IPS-NIHi7 (cell line): ENCODE data around the gene PTER.

Experiments
- DNase-seq: peaks from one replicate; pipeline ENCODE4 v3.0.0; 2012; ENCODE audit warnings: mixed read lengths; ENCODE audit errors: extremely low spot score

PTER gene

GRCh38 chr10:16470747-16471146, 33.9 kb downstream of the PTER start:
- DNase-seq = no peak

DNA sequence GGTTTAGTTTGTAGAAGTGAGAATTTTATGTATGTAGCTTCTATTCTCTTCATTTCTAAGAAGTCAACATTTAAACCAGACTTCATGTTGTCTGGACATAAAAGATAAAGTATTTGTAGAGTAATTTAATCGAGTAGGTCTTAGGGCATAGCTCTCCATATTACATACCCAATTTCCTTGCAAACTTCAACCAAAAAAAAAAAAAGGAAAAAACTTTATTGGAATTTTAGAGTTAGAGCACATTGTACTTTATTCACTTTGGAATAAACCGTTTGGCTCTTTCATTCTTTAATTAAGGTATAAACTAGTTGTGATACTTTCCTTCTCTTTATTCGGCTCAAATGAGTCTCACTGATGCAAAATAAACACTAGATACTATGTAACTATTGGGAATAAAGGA, 36.0 kb downstream of the PTER start:
- no peak for DNase-seq

GRCh38 chr10:16477757-16478156, 40.9 kb downstream of the PTER start:
- no peak for DNase-seq

DNA sequence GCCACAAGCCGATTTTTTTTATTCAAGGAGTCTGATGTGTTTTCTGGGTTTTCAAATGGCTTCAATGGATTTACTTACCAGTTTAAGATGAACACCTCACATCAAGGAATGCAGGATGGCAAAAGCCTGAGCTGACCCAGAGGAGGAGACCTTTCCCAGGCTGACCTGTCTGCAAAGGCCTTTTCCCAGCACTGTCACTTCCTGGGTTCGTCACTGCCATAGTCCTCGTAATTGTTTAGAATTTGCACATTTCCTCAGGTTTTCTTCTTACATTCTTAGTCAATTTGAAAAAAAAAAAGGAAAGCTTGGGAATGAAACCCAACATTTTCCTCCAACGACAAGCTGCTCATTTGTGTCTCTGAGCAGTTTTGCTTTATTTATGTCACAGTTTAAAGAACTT, 42.0 kb downstream of the PTER start:
- DNase-seq = no peak

GRCh38 chr10:16481052-16481728, 44.4 kb downstream of the PTER start:
- no peak for DNase-seq

DNA sequence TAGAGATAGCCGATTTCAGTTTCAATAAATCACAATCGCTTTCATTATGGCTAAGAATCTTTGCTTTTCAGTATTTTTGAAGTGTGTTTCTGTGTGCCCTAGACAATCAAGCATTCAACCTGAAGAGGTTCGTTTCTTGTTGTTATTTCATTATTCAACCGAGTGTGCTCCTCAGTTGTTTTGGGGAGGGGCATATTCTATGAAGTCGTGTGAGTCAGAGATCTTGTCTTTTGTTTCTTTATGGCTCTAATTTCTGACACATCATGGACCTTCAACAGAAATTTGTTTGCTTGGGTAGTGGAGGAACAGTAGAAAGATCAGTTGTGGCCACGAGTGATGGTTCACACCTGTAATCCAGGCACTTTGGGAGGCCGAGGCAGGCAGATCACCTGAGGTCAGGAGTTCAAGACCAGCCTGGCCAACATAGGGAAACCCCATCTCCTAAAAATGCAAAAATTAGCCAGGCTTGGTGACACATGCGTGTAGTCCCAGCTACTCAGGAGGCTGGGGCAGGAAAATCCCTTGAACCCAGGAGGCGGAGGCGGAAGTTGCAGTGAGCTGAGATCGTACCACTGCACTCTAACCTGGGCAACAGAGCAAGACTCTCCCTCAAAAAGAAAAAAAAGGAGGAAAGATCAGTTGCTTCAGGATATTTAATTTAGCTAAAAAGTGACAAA, 46.6 kb downstream of the PTER start:
- DNase-seq = no peak

- DNase-seq = no peak
Measured at GRCh38 chr10:16490511-16490910, 53.7 kb downstream of the PTER start.

- DNase-seq = no peak
Measured at GRCh38 chr10:16491933-16492332, 55.1 kb downstream of the PTER start.

- DNase-seq = no peak
Measured at GRCh38 chr10:16493884-16494536, 57.2 kb downstream of the PTER start.

- no peak for DNase-seq
Measured at GRCh38 chr10:16497911-16498310, 61.1 kb downstream of the PTER start.

GRCh38 chr10:16505161-16505560, 68.4 kb downstream of the PTER start:
- no peak for DNase-seq

DNA sequence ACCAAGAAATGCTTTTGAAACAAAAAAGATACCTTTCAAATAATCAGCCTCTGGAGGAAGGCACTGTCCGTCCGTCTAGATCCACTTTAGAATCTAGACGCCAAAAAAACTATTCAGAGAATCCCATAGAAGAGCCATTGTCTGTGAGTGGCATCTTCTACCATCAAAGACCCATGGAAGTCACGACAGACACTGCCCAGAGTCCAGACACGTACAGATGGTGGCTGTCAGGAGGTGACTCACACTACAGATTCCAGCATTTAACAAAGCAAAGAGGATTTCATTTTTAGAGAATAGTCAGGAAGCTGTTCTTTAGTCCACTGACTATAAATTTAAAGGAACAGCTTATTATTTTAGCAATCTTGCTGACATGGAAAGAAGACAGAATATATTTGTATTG, 73.2 kb downstream of the PTER start:
- DNase-seq = no peak

DNA sequence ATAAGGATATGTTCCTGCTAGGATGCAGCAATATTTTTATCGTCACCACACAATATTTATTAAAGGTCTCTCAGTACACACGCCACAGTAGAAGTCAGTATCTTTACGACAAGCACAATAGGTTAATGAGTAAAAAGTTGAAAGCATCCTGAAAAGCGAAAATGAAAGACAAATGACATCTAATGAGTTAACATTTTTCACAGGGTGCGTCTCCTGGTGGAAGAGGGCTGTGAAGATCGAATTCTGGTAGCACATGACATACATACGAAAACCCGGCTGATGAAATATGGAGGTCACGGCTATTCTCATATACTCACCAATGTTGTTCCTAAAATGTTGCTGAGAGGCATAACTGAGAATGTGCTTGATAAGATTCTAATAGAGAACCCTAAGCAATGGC, 74.0 kb downstream of the PTER start:
- DNase-seq = no peak

- no peak for DNase-seq
Measured at GRCh38 chr10:16518822-16519221, 82.0 kb downstream of the PTER start.

DNA sequence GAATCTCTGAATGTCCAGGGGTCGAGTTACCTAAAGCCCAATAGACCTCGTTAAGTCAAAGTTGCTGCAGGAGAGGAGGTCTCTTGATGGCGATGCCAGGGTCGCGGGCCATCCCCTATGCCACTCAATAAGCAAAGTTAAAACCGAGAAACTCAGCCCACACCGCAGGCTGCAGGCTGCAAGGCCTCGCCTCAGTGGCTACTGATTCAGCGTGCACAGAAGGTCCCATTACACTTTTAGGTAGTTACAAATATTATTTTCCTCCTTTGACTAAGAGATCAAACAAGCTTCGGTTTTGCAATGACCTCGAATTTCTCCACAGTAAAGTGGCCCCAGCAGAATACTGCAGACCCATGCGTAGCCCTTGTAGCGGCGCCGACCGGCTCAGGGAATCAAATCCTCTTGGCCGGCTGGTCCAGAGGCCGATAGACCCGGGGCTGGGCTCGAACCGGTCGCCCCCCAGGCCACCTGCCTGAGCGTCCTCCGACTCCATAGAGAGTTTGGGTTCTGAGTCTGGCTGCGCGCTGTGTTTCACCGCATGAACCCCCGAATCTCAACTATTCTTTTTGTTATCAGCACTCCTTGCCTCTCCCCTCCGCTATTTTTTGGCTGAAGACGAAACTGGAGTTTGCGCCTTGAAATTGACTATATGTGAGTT, 82.6 kb downstream of the PTER start:
- peak; percentile 23 for DNase-seq

DNA sequence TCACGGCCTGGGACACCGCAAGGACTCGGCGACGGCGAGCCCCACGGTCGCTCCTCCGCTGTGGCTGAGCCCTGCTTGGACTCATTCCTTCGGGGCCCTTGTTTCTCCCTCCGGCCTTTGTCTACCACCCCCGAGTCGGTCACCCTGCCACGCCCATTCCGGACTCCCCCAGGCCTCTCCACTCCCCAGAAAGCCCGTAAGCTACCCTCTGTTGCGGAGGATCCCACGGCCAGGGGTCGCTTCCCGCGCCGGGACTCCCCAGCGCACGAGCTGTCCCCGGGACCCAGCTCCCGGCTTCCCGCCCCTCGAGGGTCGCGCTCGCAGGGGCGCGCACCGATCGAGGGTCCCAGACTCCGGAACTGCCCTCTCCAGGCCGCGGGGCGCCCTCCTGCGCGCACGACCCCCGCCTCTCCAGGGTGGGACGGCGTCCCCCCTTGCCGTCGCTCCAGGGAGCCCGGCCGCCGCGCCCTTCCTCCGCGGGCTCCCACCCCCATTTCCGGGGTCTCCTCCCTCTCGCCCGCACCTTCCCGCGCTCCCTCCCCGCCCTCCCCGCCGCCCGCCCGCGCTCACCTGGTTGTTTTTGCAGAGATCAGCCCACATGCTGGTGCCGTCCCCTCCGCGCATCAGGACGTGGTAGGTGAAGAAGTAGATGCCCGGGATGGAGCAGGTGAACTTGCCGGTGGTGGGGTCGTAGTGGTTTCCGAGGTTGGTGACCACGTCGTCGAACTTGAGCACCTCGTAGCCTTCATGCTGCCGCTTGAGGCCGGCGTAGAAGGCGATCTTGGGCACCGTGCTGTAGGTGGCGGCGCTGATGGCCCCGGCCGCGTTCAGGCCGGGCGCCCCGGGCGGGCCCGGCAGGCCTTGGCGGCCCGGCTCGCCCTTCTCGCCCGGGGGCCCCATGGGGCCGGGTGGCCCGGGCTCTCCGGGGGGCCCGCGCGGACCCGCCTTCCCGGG, 83.4 kb downstream of the PTER start:
- peak; percentile 28 for DNase-seq

GRCh38 chr10:16520900-16521299, 84.1 kb downstream of the PTER start:
- peak; percentile 57 for DNase-seq

DNA sequence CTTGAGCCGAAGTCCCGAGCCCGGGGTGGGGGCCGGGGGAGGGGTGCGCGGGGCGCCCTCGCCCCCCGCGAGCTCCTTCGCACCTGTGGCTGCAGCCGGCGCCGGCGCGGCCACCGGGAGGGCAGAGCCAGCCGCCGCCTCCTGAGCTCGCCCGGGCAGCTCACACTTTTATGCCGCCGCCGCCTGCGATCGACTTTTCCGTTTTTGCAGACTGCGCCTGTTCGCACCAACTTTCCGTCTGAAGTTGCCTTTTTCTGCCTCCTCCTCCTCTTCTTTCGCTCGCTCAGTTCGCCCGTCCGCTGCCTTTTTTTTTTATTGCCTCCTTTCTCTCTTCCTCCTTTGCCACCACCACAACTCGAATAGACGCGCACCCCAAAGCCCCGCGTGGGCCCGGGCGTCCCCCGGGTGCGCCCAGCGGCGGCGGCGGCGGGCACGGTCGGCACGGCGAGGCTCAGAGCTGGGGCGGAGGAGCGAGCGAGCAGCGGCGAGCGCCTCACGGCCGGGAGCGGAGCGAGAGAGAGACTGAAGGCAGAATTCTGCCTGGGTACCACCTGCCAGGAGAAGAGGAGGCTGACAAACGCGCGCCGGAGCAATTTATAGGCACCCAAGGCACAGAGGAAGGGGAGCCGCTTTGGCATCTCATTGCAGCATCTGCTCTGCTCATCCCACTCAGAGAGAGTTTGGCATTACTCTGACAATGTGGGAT, 84.7 kb downstream of the PTER start, which contains the start of gene C1QL3:
Gene C1QL3, minus strand, starts transcription at position 569 of the 706 bp plus-strand sequence. CDS start 814 bp downstream, outside the sequence.
- peak; percentile 51 for DNase-seq

- no peak for DNase-seq
Measured at GRCh38 chr10:16527452-16527851, 90.6 kb downstream of the PTER start.

GRCh38 chr10:16529853-16530252, 93.0 kb downstream of the PTER start:
- no peak for DNase-seq

DNA sequence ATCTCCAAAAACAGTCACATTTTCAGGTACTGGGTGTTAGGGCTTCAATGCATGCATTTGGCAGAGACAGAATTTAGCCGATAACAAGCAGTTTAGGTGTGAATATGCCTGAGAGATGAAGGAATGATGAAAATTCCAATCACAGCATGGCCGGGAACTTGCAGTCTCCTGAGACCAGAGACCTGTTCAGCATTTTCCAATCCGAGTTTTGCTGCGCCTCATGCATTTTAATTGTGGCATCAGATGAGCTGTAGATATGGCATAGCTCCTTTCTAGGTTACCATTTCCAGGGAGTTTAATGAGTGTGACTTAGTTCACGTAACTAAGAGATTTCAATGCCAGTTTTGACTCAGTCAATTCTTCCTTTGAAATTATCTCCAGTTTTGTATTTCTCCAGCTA, 99.3 kb downstream of the PTER start:
- DNase-seq = no peak
